Gastrocnemius medialis (tissue), 4 donors: ENCODE measurements around the gene OR8B8. TPM values are rescaled to one million over a fixed set of nuclear protein-coding genes. Genes with fewer than 3 reads are reported as not detected.

Experiments
- ATAC-seq, 2 donors: fragments of 150-250 bp; one replicate each; pipeline ENCODE4 v1.9.1; 2016
- DNase-seq, 2 donors: peaks; one replicate each; pipeline ENCODE4 v3.0.0-alpha.2; 2019
- H3K27ac ChIP-seq, 4 donors: fragments of 200-600 bp; sonication (generic); 1 replicate in 1 of 4; 2 replicates in 3 of 4; pipeline ENCODE4 v1.5.1; 2016 to 2018; ENCODE audit warnings: mild to moderate bottlenecking in 2 of 4, moderate library complexity in 1 of 4
- H3K27me3 ChIP-seq, 3 donors: fragments of 200-600 bp; sonication (generic) in 2 of 3; 1 replicate in 1 of 3; 2 replicates in 2 of 3; pipeline versions ENCODE4 v1.5.1 to v1.6.0; 2016 to 2019; ENCODE audit warnings: mild to moderate bottlenecking in 1 of 3, moderate library complexity in 1 of 3
- H3K36me3 ChIP-seq, 2 donors: fragments of 200-600 bp; sonication (generic) in 1 of 2; one replicate each; pipeline ENCODE4 v1.5.1; 2017 to 2018
- H3K4me1 ChIP-seq, 2 donors: fragments of 200-600 bp; sonication (generic) in 1 of 2; one replicate each; pipeline ENCODE4 v1.5.1; 2016 to 2017; ENCODE audit warnings: mild to moderate bottlenecking in 2 of 2
- H3K4me3 ChIP-seq, 4 donors: fragments of 200-600 bp; sonication (generic) in 3 of 4; 1 replicate in 1 of 4; 2 replicates in 3 of 4; pipeline ENCODE4 v1.5.1; 2016 to 2019; ENCODE audit warnings: mild to moderate bottlenecking in 2 of 4
- H3K9me3 ChIP-seq, 3 donors: fragments of 200-600 bp; sonication (generic) in 2 of 3; 1 replicate in 1 of 3; 2 replicates in 2 of 3; pipeline ENCODE4 v1.5.1; 2016 to 2019
- POLR2A ChIP-seq, 2 donors: fragments of 450-650 bp; IDR thresholded peaks; one replicate each; pipeline ENCODE4 v1.6.1; 2017; ENCODE audit warnings: antibody characterized with exemption in 2 of 2, mild to moderate bottlenecking in 2 of 2, moderate library complexity in 2 of 2
- in situ Hi-C, 4 donors: fragments of 200-750 bp; cut with MboI; loops; one replicate each; pipeline versions ENCODE4 v1.15.0 to v1.8.0; 2017; ENCODE audit warnings: low sequenced_read_pairs in 4 of 4
- intact Hi-C: fragments of 100-400 bp; cut with DNase I; formaldehyde crosslinking; loops from one replicate; pipeline ENCODE4 v1.15.1; 2023; ENCODE audit warnings: low total_unique reads
- total RNA-seq, 4 donors: library from RNA; depleted of rRNA; stranded (reverse); fragments of >200 nt; gene quantifications; one replicate each; pipeline versions ENCODE4 v1.1.0 to v1.2.3, GENCODE V29; 2016
- TF ChIP-seq, protein P1 (sequence below), 5 experiments: fragments of 450-650 bp in 3 of 5; fragments of 200-600 bp in 2 of 5; sonication (generic) in 2 of 5; IDR thresholded peaks in 4 of 5; conservative IDR thresholded peaks in 1 of 5; 1 replicate in 4 of 5; 2 replicates in 1 of 5; pipeline ENCODE4 v1.5.1; 2016 to 2019; ENCODE audit warnings: antibody characterized with exemption in 5 of 5, mild to moderate bottlenecking in 3 of 5, moderate library complexity in 3 of 5

Gene OR8B8
- total RNA-seq, 4 donors from 2014 or later: not detected

DNA sequence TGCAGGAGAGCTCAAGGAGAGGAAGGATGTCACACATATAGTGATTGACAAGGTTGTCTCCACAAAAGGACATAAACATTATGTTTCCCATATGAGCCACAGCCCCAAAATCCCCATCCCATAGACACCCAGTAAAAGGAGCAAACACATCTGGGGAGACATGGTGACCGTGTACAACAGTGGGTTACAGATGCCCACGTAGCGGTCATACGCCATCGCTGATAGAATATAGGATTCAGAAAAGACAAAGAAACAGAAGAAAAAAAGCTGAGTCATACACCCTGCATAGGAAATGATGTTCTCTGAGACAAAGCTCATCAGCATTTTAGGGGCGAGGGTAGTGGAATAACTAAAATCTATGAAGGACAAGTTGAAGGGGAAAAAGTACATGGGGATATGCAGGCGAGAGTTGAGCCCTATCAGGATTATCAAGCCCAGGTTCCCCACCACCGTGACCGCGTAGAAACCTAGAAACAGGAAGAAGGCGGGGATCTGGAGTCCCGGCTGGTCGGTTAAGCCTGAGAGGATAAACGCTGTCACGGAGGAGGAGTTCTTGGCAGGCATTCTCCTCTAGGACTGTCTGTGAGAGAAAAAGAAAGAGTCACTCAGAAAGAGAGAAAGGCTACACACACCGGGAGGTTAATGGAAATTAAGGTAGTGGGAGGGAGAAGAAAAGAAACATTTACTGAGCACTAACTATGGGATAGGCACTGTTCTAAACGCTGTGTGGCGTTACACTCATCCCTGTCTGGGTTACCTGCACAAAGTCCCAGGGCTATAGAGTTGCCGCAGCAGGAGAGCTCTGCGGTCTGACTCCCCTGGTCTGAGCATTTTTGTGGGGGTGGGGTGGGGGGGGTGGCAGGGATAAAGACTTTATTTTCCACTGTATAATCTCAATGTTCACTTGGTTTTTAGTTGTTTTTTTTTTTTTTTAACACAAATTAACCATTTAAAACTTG is 36.1 kb upstream of the OR8B8 start:
- ATAC-seq: peak in 1 of 2 donors; percentile 36
- H3K4me3 ChIP-seq: peak overlapping the region; percentile 1 to 51 (median 30)
- no peaks in the 10 kb centered on the region for H3K4me1 ChIP-seq

DNA sequence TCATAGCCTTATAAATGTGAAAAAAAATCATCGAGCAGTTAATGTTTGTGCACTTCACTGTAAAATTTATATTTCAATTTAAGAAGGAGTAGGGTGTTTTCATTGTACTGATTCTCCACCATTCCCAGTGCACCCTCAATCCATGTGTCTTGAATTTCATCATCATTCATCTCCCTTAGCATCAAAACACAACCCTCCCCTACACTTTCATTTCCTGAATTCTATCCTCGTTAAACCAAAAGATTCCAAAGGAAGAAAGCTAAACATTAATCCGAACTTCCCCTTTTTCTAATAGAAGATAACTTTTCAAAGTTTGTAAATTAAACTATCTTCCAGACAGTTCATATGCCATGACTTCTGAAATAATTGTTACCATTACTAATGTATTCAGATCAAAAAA is 34.1 kb upstream of the OR8B8 start:
- no peaks in the 10 kb centered on the region for H3K36me3 ChIP-seq
- no peaks in the 10 kb centered on the region for H3K9me3 ChIP-seq
- TF ChIP-seq, protein P1, sequence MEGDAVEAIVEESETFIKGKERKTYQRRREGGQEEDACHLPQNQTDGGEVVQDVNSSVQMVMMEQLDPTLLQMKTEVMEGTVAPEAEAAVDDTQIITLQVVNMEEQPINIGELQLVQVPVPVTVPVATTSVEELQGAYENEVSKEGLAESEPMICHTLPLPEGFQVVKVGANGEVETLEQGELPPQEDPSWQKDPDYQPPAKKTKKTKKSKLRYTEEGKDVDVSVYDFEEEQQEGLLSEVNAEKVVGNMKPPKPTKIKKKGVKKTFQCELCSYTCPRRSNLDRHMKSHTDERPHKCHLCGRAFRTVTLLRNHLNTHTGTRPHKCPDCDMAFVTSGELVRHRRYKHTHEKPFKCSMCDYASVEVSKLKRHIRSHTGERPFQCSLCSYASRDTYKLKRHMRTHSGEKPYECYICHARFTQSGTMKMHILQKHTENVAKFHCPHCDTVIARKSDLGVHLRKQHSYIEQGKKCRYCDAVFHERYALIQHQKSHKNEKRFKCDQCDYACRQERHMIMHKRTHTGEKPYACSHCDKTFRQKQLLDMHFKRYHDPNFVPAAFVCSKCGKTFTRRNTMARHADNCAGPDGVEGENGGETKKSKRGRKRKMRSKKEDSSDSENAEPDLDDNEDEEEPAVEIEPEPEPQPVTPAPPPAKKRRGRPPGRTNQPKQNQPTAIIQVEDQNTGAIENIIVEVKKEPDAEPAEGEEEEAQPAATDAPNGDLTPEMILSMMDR (IDR thresholded peaks at IDR 0.05 in 4 of 5, conservative IDR thresholded peaks at IDR 0.05 in 1 of 5): no peak
- TF ChIP-seq POLR2A (IDR thresholded peaks at IDR 0.05): no peak
- no peak for ATAC-seq
- intact Hi-C loops (no loop called here), in situ Hi-C loops (no loop called here)
- no peaks in the 10 kb centered on the region for H3K27me3 ChIP-seq
- no peak overlapping the region for H3K27ac ChIP-seq
- no peak overlapping the region for H3K4me3 ChIP-seq
- no peaks in the 10 kb centered on the region for H3K4me1 ChIP-seq
- no peak for DNase-seq

More for the DNA sequence above, 36.1 kb upstream of the OR8B8 start:
- Histone ChIP-seq H3K27me3 (no peaks in the 10 kb centered on the region), H3K9me3 (no peaks in the 10 kb centered on the region), H3K27ac (peak overlapping the region in 1 of 4 donors; percentile 46), H3K36me3 (no peaks in the 10 kb centered on the region)
- DNase-seq: no peak
- in situ Hi-C loops (no loop called here), intact Hi-C loops (no loop called here)
- no peak for TF ChIP-seq POLR2A (IDR thresholded peaks at IDR 0.05)
- TF ChIP-seq, protein P1 (IDR thresholded peaks at IDR 0.05 in 4 of 5, conservative IDR thresholded peaks at IDR 0.05 in 1 of 5): no peak

DNA sequence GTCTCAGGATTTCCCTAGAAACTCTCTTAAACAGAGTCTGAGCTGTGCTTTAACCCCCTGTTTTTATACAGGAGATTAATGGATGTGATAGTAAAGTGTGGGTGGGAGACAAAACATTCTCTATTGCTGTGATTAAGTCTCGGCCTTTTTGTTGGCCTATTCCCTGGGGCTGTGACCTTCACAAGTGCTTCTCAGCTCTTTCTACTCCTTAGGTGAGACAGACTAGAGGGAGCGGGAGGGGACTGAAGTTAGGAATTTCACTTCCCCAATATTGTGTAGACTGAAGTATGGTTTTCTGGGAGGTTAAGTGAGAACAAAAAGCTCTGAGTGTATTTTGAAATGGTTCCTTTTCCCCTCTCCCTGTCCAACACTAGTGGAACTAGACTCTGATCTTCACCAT is 29.8 kb upstream of the OR8B8 start:
- peaks cover 0 to under 1% of the 10 kb centered on the region in 2 donors for H3K4me1 ChIP-seq
- intact Hi-C loops (no loop called here), in situ Hi-C loops (no loop called here)
- no peak for TF ChIP-seq POLR2A (IDR thresholded peaks at IDR 0.05)
- TF ChIP-seq, protein P1 (IDR thresholded peaks at IDR 0.05 in 4 of 5, conservative IDR thresholded peaks at IDR 0.05 in 1 of 5): no peak
- H3K9me3 ChIP-seq: no peaks in the 10 kb centered on the region
- DNase-seq (no peak), ATAC-seq (no peak)
- no peak overlapping the region for H3K27ac ChIP-seq
- H3K27me3 ChIP-seq: no peaks in the 10 kb centered on the region
- no peaks in the 10 kb centered on the region for H3K36me3 ChIP-seq
- no peak overlapping the region for H3K4me3 ChIP-seq

DNA sequence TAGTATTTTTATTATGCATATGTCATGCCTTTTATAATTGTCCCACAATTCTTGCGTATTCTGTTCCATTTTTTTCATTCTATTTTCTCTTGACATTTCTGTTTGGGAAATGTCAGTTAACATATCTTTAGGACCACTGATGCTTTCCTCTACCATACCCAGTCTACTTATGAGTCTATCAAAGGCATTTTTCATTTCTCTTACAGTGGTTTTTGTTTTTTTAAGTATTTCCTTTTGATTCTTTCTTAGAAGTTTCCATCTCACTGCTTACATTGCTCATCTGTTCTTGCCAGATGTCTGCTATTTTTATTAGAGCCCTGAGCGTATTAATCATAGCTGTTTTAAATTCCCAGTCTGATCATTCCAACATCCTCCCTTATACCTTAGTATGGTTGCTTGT is 29.3 kb upstream of the OR8B8 start:
- DNase-seq: no peak
- Histone ChIP-seq H3K27me3 (no peaks in the 10 kb centered on the region), H3K4me3 (no peak overlapping the region), H3K4me1 (peaks cover 0 to 4% of the 10 kb centered on the region in 2 donors), H3K9me3 (no peaks in the 10 kb centered on the region), H3K27ac (no peak overlapping the region), H3K36me3 (no peaks in the 10 kb centered on the region)
- TF ChIP-seq, protein P1 (IDR thresholded peaks at IDR 0.05 in 4 of 5, conservative IDR thresholded peaks at IDR 0.05 in 1 of 5): no peak
- ATAC-seq: no peak
- in situ Hi-C loops: no loop called here
- intact Hi-C loops: no loop called here
